Mesenchymal stem cell (in vitro differentiated cells and primary cell): ENCODE results near the gene SRPK3.

Experiments
- DNase-seq: peaks from one replicate; pipeline ENCODE4 v3.0.0-alpha.2; 2013
- H2AFZ ChIP-seq: one replicate; pipeline ENCODE4 v1.6.1; 2013; ENCODE audit warnings: low read depth, mild to moderate bottlenecking, control low read depth, inconsistent platforms, low read length, moderate library complexity
- H2AK5ac ChIP-seq: 2 replicates; pipeline ENCODE4 v1.6.1; 2013; ENCODE audit warnings: low read length, moderate library complexity, mild to moderate bottlenecking, inconsistent platforms; ENCODE audit not compliant: severe bottlenecking
- H2BK120ac ChIP-seq: one replicate; pipeline ENCODE4 v1.6.1; 2013; ENCODE audit warnings: low read depth, mild to moderate bottlenecking, inconsistent platforms, low read length, moderate library complexity
- H2BK12ac ChIP-seq, 2 experiments: one replicate each; pipeline ENCODE4 v1.6.1; 2013; ENCODE audit warnings: inconsistent platforms in 2 of 2, low read length in 2 of 2, mild to moderate bottlenecking in 2 of 2, moderate library complexity in 2 of 2, control low read depth in 1 of 2
- H2BK15ac ChIP-seq: one replicate; pipeline ENCODE4 v1.6.1; 2013; ENCODE audit warnings: mild to moderate bottlenecking, low read depth, inconsistent platforms; ENCODE audit not compliant: poor library complexity, severe bottlenecking
- H2BK5ac ChIP-seq: 2 replicates; pipeline ENCODE4 v1.6.1; 2013; ENCODE audit warnings: low read depth, mild to moderate bottlenecking, low read length, control low read depth, inconsistent platforms; ENCODE audit not compliant: poor library complexity, severe bottlenecking
- H3K14ac ChIP-seq, 2 experiments: one replicate each; pipeline ENCODE4 v1.6.1; 2013; ENCODE audit warnings: inconsistent platforms in 2 of 2, low read length in 2 of 2, control low read depth in 1 of 2, mild to moderate bottlenecking in 1 of 2, moderate library complexity in 1 of 2
- H3K18ac ChIP-seq, 2 experiments: one replicate each; pipeline ENCODE4 v1.6.1; 2013; ENCODE audit warnings: inconsistent platforms in 2 of 2, low read length in 2 of 2, control low read depth in 1 of 2, low read depth in 1 of 2, mild to moderate bottlenecking in 1 of 2
- H3K23ac ChIP-seq, 2 experiments: one replicate each; pipeline ENCODE4 v1.6.1; 2013; ENCODE audit warnings: inconsistent platforms in 2 of 2, low read length in 2 of 2, mild to moderate bottlenecking in 2 of 2, moderate library complexity in 2 of 2, control low read depth in 1 of 2
- H3K27ac ChIP-seq: 2 replicates; pipeline ENCODE4 v1.5.1; 2013; ENCODE audit warnings: mild to moderate bottlenecking, moderate library complexity, low read length, control low read depth, inconsistent platforms; ENCODE audit not compliant: poor library complexity, severe bottlenecking
- H3K27me3 ChIP-seq, 2 experiments: 2 replicates each; pipeline versions ENCODE4 v1.6.1 to v1.7.0; 2013; ENCODE audit warnings: low read length in 2 of 2, mild to moderate bottlenecking in 2 of 2, moderate library complexity in 2 of 2, control low read depth in 1 of 2, inconsistent platforms in 1 of 2; ENCODE audit not compliant: control insufficient read depth in 1 of 2, insufficient read depth in 1 of 2
- H3K36me3 ChIP-seq, 2 experiments: 2 replicates each; pipeline versions ENCODE4 v1.6.1 to v1.7.0; 2013; ENCODE audit warnings: low read length in 2 of 2, control low read depth in 1 of 2, inconsistent platforms in 1 of 2, low read depth in 1 of 2, mild to moderate bottlenecking in 1 of 2; ENCODE audit not compliant: insufficient read depth in 2 of 2, control insufficient read depth in 1 of 2
- H3K4ac ChIP-seq, 2 experiments: one replicate each; pipeline ENCODE4 v1.6.1; 2013; ENCODE audit warnings: inconsistent platforms in 2 of 2, low read length in 2 of 2, mild to moderate bottlenecking in 2 of 2, moderate library complexity in 2 of 2, control low read depth in 1 of 2, low read depth in 1 of 2
- H3K4me1 ChIP-seq: 2 replicates; pipeline ENCODE4 v1.6.1; 2013; ENCODE audit warnings: low read depth, low read length, control low read depth; ENCODE audit not compliant: control insufficient read depth, insufficient read depth
- H3K4me2 ChIP-seq: 2 replicates; pipeline ENCODE4 v1.6.1; 2013; ENCODE audit warnings: low read length, mild to moderate bottlenecking, inconsistent platforms; ENCODE audit not compliant: poor library complexity, severe bottlenecking
- H3K4me3 ChIP-seq, 2 experiments: 2 replicates each; pipeline versions ENCODE4 v1.5.1 to v1.7.0; 2013; ENCODE audit warnings: low read length in 2 of 2, mild to moderate bottlenecking in 2 of 2, control low read depth in 1 of 2, low read depth in 1 of 2; ENCODE audit not compliant: insufficient read depth in 1 of 2
- H3K79me1 ChIP-seq: replicated peaks from 2 replicates; pipeline ENCODE4 v1.6.1; 2013; ENCODE audit warnings: mild to moderate bottlenecking, control low read depth, low read length, inconsistent platforms; ENCODE audit not compliant: poor library complexity, severe bottlenecking
- H3K9ac ChIP-seq: 2 replicates; pipeline ENCODE4 v1.7.0; 2013; ENCODE audit warnings: mild to moderate bottlenecking, low read length, moderate library complexity
- H3K9me3 ChIP-seq: 2 replicates; pipeline ENCODE4 v1.7.0; 2013; ENCODE audit warnings: mild to moderate bottlenecking, low read length; ENCODE audit not compliant: control insufficient read depth
- H4K8ac ChIP-seq: one replicate; pipeline ENCODE4 v1.6.1; 2013; ENCODE audit warnings: inconsistent platforms, mild to moderate bottlenecking, low read length, moderate library complexity
- H4K91ac ChIP-seq: one replicate; pipeline ENCODE4 v1.6.1; 2013; ENCODE audit warnings: mild to moderate bottlenecking, low read length, inconsistent platforms
- WGBS: methylation state at CpG from one replicate; pipeline ENCODE4 v1.1.7; 2013; ENCODE audit warnings: mixed read lengths; 5-methylcytosine and 5-hydroxymethylcytosine counted together

SRPK3 gene

GRCh38 chrX:153764786-153765137 is 16.1 kb upstream of the SRPK3 start:
- H3K23ac ChIP-seq = peak overlapping the region in 1 of 2 experiments; percentile 9
- H2AFZ ChIP-seq = no peak overlapping the region
- H3K14ac ChIP-seq = peak overlapping the region in 1 of 2 experiments; percentile 96
- H4K91ac ChIP-seq = peak overlapping the region; percentile 97
- WGBS = 92% methylated on average over 4 of the region's 7 CpGs
- peak overlapping the region; percentile 67 for H2BK15ac ChIP-seq
- no peak overlapping the region for H2BK5ac ChIP-seq
- H3K79me1 ChIP-seq = peaks cover 9% of the 10 kb centered on the region
- peaks cover 30% of the 10 kb centered on the region for H3K4me1 ChIP-seq
- H3K4me3 ChIP-seq = peak overlapping the region in 1 of 2 experiments; percentile 78
- H2BK12ac ChIP-seq = peak overlapping the region in 1 of 2 experiments; percentile 63
- H3K4ac ChIP-seq = peak overlapping the region; percentile 75 to 81
- peak overlapping the region; percentile 72 for H4K8ac ChIP-seq
- H3K18ac ChIP-seq = peak overlapping the region; percentile 29 to 96
- peaks cover 3 to 30% of the 10 kb centered on the region in 2 experiments for H3K36me3 ChIP-seq
- H2AK5ac ChIP-seq = peak overlapping the region; percentile 48
- H2BK120ac ChIP-seq = peak overlapping the region; percentile 79
- DNase-seq = no peak
- H3K27ac ChIP-seq = no peak overlapping the region
- peak overlapping the region; percentile 84 for H3K9ac ChIP-seq
- peaks cover 0 to 2% of the 10 kb centered on the region in 2 experiments for H3K27me3 ChIP-seq
- peak overlapping the region; percentile 58 for H3K4me2 ChIP-seq
- no peaks in the 10 kb centered on the region for H3K9me3 ChIP-seq

DNA sequence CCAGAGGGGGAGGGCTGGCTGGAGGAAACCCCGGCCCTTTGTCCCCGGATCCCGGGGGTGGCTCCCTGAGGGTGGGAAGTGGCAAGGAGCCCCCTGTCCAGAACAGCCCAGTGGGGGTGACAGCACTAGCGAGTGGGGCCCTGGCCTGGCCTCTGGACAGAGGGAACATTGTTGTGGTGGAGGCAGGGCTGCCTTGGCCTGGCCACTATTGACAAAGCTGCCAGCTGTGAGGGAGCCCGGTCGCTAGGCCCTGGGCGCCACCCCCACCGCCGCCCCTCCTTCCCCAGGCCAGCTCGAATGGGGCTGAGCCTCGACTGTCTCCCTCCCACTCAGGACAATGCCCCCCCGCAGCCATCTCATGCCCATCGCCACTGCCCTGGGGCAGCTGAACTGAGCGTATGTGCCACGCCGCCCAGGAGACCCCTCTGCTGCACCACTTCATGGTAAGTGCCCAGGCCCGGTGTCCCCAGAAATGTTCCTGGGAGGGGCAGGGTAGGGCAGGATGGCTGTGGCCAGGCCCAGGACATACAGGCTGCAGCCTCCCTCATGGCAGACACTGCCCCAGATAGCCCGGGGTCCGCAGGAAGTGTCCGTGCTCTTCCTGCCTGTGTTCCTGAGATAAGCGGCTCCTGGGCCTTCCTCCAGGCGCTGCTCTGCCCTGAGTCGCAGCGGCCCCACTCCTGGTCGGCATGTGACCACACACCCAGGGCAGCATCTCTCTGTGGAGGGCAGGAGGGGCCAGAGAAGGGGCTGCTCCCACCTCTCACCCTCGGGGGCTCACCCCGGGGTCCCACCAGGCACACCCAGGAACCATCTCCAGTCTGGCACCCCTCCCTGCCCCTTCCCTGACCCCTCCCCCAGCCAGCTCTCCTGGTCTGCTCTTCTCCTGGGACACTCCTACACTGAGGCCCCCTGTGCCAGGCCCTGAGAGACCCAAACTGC is 15.4 kb upstream of the SRPK3 start:
- peak overlapping the region; percentile 96 to 97 for H3K18ac ChIP-seq
- peaks cover 9% of the 10 kb centered on the region for H3K79me1 ChIP-seq
- H2AFZ ChIP-seq = no peak overlapping the region
- H2BK5ac ChIP-seq = peak overlapping the region; percentile 31
- peaks cover 3 to 36% of the 10 kb centered on the region in 2 experiments for H3K36me3 ChIP-seq
- peak overlapping the region; percentile 84 for H3K9ac ChIP-seq
- peak overlapping the region; percentile 83 for H2BK15ac ChIP-seq
- WGBS = 75% methylated on average over 12 of the region's 27 CpGs
- peak overlapping the region; percentile 49 to 78 for H3K4me3 ChIP-seq
- H2AK5ac ChIP-seq = no peak overlapping the region
- DNase-seq = peak; percentile 28
- H3K27ac ChIP-seq = peak overlapping the region; percentile 79
- peak overlapping the region in 1 of 2 experiments; percentile 96 for H3K23ac ChIP-seq
- peak overlapping the region; percentile 98 for H4K8ac ChIP-seq
- H3K4me2 ChIP-seq = peak overlapping the region; percentile 68
- H4K91ac ChIP-seq = peak overlapping the region; percentile 97
- peak overlapping the region in 1 of 2 experiments; percentile 96 for H3K14ac ChIP-seq
- H3K9me3 ChIP-seq = no peaks in the 10 kb centered on the region
- peak overlapping the region; percentile 39 to 51 for H2BK12ac ChIP-seq
- H3K4ac ChIP-seq = peak overlapping the region; percentile 81 to 97
- H3K4me1 ChIP-seq = peaks cover 31% of the 10 kb centered on the region
- H3K27me3 ChIP-seq = peaks cover 0 to 2% of the 10 kb centered on the region in 2 experiments
- peak overlapping the region; percentile 79 for H2BK120ac ChIP-seq

GRCh38 chrX:153766098-153766817 is 14.6 kb upstream of the SRPK3 start:
- Histone ChIP-seq H4K8ac (peak overlapping the region; percentile 98), H3K4me1 (peaks cover 31% of the 10 kb centered on the region), H3K27me3 (peaks cover 0 to 2% of the 10 kb centered on the region in 2 experiments), H4K91ac (peak overlapping the region; percentile 97), H3K27ac (peak overlapping the region; percentile 79), H3K18ac (peak overlapping the region; percentile 96 to 97), H3K79me1 (peaks cover 9% of the 10 kb centered on the region), H3K4me3 (peak overlapping the region; percentile 49 to 78), H2AFZ (no peak overlapping the region), H3K9ac (peak overlapping the region; percentile 84), H3K9me3 (no peaks in the 10 kb centered on the region), H3K36me3 (peaks cover 6 to 45% of the 10 kb centered on the region in 2 experiments), H2BK15ac (peak overlapping the region; percentile 52), H3K23ac (peak overlapping the region in 1 of 2 experiments; percentile 96), H3K14ac (peak overlapping the region in 1 of 2 experiments; percentile 95), H3K4ac (peak overlapping the region; percentile 66 to 97), H3K4me2 (peak overlapping the region; percentile 68), H2BK5ac (no peak overlapping the region), H2BK120ac (peak overlapping the region; percentile 64), H2AK5ac (no peak overlapping the region), H2BK12ac (peak overlapping the region; percentile 84 to 95)
- DNase-seq = peak; percentile 83
- 7% methylated on average over 17 of the region's 21 CpGs for WGBS
